HPDE6-E6E7 (cell line): Measurements from ENCODE around the gene SNX33.
"Not testable (repeated sequence)": the region's sequence is repeated elsewhere in the genome, so short reads cannot be mapped to it uniquely, and the experiment has no call there.

Source experiments
- DNase-seq: peaks from one replicate; pipeline ENCODE4 v3.0.0; 2011; ENCODE audit warnings: missing footprints; ENCODE audit errors: extremely low spot score

SNX33 gene

DNA sequence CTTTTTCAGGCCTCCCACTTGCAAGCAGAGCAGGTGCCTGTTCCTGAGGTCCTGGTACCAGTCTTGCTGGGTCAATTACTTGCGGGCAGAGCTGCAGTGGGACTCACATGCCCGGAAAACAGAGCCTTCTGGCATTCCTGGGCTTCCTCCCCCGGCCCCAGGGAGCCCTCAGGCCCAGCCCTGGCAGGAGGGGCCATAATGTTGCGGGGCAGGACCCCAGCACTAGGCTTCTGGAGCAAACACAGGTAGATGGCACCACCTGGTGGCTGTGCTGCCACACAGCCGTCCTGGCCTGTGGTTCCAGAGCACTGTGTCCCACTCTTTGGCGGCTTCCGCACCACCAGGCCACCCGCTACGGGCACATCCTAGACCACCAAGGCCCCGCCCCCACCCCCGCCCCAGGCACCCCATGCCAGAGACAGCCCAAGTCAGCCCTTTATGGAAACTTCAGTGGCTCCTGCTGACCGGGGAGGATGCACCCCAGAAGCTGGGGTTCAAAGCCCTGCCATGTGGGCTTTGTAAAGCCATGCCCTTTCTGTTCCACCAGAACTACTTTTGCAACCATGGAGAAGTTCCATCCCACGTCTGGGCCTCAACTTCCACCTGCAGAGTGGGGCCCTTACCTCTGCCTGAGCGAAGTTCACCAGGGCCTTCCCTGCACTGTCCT is 36.1 kb downstream of the SNX33 start:
- not testable (repeated sequence) for DNase-seq

- no peak for DNase-seq
These were observed 36.9 kb downstream of the SNX33 start for GRCh38 chr15:75684648-75685047.

DNA sequence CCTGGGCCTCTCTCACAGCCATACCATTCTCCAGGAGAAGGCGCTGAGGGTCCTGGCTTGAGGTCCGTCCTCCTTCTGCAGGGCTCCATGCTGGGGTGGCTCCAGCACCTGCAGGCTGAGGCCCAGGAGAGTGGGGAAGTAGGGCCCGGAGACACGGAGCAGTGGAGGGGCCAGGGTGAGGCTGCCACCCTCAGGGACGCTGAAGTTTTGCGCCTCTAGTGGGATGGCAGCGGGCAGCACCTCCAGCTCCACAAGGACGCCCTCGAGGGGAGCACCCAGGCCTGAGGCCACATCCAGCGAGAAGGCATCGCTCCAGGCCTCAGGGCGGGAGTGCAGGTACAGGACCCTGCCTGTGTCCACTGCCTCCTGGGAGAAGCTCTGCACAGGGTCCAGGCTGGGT is 37.5 kb downstream of the SNX33 start:
- no peak for DNase-seq

DNA sequence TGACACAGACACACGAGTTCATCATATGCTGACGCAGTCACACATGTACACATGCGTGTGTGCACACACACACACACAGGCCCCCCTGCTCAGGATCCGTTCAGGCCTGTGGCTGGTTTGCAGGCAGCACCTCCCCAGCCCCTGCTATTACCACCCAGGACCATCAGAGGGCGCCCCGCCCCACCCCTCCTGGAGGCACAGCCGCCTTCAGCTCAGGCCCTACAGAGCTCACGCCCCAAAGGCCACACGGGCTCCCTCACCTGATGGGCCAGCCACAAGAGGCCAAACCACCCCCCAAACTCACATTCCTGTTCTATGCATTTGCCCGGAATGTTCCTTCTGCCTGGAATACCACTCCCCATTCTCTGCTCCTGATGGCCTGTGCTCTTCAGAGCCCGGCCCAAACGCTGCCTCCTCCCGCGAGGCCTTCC is 38.5 kb downstream of the SNX33 start:
- DNase-seq, result not testable (repeated sequence)

DNA sequence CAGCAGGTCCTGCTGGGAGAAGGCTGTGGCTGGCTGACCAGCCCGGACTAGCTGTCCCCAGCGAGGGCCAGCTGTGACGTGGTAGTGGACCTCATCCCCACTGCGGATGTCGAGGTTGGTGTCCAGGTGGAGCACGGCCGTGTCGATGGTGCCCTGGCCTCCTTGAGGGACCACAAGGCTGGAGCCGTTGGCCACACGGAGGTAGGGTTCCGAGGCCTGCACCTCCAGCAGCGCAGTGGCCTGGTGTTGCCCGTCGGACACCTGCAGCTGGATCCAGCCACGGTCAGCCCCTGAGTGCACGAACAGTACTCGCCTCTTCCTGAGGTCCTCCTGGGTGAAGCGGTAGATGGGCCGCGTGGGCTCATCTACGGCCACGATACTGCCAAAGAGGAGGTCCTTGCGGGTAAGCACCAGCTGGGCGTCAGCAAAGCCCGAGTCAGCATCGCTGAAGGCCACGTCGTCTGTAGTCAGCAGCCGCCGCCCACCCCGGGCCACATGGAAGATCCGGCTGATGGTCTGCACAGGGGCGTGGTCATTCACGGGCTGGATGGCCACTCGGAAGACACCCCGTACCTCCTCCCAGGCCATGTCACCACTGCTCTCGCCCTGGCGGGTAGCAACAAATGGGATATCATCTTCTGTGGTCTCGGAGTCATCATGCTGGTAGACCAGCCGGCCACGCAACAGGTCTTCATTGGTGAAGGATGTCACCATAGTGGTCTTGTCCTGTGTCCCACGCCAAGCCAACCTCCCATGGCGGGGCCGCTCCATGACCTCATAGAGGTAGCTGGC is 40.0 kb downstream of the SNX33 start:
- no peak for DNase-seq

GRCh38 chr15:75688278-75688557 is 40.5 kb downstream of the SNX33 start:
- no peak for DNase-seq

GRCh38 chr15:75688831-75689230 is 41.1 kb downstream of the SNX33 start:
- DNase-seq, result no peak

- not testable (repeated sequence) for DNase-seq
These were observed 41.7 kb downstream of the SNX33 start for GRCh38 chr15:75689429-75689828.

GRCh38 chr15:75692311-75692710 is 44.6 kb downstream of the SNX33 start:
- not testable (repeated sequence) for DNase-seq

DNA sequence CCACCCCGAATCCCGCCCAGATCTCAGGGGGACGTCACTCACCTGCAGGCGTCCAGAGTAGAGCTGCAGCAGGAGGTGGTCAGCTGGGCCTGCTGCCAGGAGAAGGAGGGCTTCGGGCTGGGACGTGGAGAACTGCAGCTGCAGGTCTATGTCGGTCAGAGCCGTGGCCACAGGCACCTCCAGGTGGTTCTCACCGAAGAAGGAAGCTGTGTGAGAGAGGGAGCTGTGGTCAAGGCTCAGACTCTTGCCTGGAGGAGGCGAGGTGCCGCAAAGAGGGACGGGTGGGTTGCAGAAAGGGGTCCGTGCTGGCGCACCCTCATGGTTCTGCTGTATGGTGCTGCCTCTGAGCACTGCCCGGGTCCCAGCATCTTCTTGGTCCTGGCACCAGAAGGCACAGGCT is 45.3 kb downstream of the SNX33 start:
- not testable (repeated sequence) for DNase-seq

DNA sequence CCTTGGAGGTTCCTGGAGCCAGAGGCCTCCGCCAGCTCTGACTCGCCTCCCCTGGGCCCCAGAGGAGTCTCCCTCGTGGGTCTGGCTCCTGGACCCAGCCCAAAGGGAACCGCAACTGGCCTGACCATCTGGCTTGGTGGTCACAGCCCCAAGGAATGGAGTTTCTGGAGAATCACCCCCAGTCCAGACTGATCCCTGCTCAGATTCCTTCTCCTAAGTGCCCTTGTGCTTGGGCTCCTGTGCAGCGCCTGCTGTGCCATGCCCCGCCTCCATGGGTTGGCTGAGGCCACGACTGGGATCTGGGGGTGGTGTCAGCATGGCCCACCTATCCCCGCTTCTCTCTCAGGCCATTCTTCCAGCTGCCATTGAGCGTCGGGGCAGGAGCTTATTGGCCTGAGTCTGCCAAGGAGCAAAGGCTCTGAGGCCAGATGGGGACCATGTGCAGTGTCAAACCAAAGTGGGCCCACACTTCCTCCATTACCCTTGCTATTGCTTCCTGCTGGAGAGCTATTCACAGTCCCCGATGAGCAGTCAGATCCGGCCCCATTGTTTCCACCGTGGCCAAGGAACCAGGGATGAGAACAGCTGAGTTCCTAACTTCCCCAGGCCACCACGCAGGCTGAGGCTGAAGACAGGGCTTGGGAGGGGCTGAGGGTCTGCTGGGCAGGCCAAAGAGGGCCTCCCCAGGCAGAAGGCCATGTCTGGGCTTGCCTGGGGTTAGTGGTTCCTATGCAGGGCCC is 46.0 kb downstream of the SNX33 start:
- DNase-seq, result no peak

- DNase-seq, result peak; percentile 84
These were observed 46.8 kb downstream of the SNX33 start for GRCh38 chr15:75694241-75695182.

DNA sequence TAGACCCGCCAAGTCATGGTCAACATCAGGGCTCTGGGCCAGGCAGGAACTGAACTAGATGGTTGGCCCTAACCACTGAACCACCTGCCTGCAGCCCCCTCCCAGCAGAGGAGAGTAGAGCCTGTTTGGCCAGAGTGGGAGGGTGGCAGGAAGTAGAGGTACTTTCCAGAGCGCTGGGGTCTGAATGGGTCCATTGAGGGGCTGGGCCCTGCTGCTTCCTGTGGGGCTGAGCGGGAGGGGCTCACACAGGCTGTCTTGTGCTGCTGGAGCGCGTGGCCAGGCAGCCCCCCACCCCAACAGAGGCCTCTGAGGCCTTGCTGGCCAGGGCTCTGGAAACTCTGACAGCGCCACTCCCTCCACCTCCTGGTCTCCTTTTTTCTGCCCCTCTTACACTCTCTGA is 47.5 kb downstream of the SNX33 start:
- no peak for DNase-seq

- no peak for DNase-seq
These were observed 48.1 kb downstream of the SNX33 start for GRCh38 chr15:75695634-75696310.

GRCh38 chr15:75696311-75696720 is 48.6 kb downstream of the SNX33 start:
- DNase-seq, result no peak

DNA sequence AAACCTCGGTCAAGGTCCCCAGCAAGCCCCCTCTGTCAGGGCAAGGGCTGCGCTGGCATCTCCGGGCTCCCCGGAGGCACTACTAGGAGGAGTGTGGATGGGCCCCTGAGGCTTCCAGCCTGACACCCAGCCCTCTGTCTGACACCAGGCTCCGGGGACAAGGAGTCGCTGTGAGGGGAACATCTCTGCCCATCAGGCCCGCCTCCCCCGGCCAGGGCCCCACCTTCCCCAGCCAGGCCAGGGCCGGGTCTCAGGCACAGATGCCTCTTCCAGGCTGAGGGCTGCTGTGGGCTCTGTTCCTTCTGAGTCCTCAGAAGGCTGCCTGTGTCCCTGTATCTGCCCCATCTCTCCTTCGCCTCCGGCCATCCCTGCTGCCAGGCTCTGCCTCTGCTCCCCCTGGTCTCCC is 49.1 kb downstream of the SNX33 start:
- DNase-seq, result no peak

- DNase-seq, result no peak
These were observed 49.8 kb downstream of the SNX33 start for GRCh38 chr15:75697523-75697922.

GRCh38 chr15:75697974-75698747 is 50.4 kb downstream of the SNX33 start:
- not testable (repeated sequence) for DNase-seq

DNA sequence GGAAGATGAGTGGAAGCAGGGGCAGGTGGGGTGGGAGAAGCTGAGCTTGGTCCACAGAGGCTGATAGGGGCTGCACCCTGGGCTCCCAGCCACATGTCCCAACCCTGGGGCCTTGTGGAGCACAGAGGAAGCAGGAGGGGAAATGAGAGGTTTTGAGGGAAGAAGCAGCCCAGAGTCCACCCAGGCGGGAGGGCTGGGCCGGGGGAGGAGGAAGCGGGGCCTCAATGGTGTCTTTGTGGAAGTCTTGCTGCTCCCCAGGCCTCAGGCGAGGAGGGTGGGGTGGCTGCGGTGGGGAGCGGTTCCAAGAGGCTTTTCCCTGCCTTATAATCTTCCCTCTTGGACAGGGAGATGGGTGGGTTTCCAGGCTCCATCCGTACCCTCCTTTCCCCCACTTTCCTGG is 51.8 kb downstream of the SNX33 start:
- not testable (repeated sequence) for DNase-seq
